Breast epithelium (tissue), 4 donors: ENCODE data around the gene ARNT2. TPM values are rescaled to one million over a fixed set of nuclear protein-coding genes. Genes with fewer than 3 reads are reported as not detected.

Source experiments
- DNase-seq, 2 donors: peaks; one replicate each; pipeline ENCODE4 v3.0.0-alpha.2; 2019; ENCODE audit warnings: low spot score in 2 of 2
- H3K27ac ChIP-seq, 2 donors: fragments of 200-600 bp; sonication (generic) in 1 of 2; one replicate each; pipeline ENCODE4 v1.5.1; 2016 to 2019; ENCODE audit warnings: mild to moderate bottlenecking in 1 of 2
- H3K27me3 ChIP-seq, 2 donors: fragments of 200-600 bp; sonication (generic) in 1 of 2; one replicate each; pipeline versions ENCODE4 v1.5.1 to v1.6.0; 2017 to 2019; ENCODE audit warnings: control low read depth in 1 of 2, mild to moderate bottlenecking in 1 of 2
- H3K36me3 ChIP-seq: fragments of 200-600 bp; one replicate; pipeline ENCODE4 v1.5.1; 2019
- H3K4me1 ChIP-seq, 2 donors: fragments of 200-600 bp; sonication (generic); one replicate each; pipeline ENCODE4 v1.5.1; 2016 to 2019; ENCODE audit warnings: control low read depth in 1 of 2
- H3K4me3 ChIP-seq, 3 donors: fragments of 200-600 bp; sonication (generic); 1 replicate in 2 of 3; 2 replicates in 1 of 3; pipeline ENCODE4 v1.5.1; 2016 to 2019; ENCODE audit warnings: mild to moderate bottlenecking in 3 of 3, moderate library complexity in 2 of 3
- H3K9me3 ChIP-seq, 2 donors: fragments of 200-600 bp; sonication (generic) in 1 of 2; one replicate each; pipeline ENCODE4 v1.5.1; 2016 to 2019; ENCODE audit warnings: control low read depth in 1 of 2
- POLR2A ChIP-seq: fragments of 450-650 bp; IDR thresholded peaks from one replicate; pipeline ENCODE4 v1.6.1; 2016; ENCODE audit warnings: antibody characterized with exemption, mild to moderate bottlenecking, moderate library complexity
- POLR2AphosphoS5 ChIP-seq, 3 donors: sonication (generic); formaldehyde crosslinking; IDR thresholded peaks; one replicate each; pipeline ENCODE4 v1.6.1; 2017; ENCODE audit warnings: antibody characterized with exemption in 3 of 3
- intact Hi-C: fragments of 100-400 bp; cut with DNase I; formaldehyde crosslinking; loops from one replicate; pipeline ENCODE4 v1.15.1; 2023; ENCODE audit warnings: low total_unique reads
- total RNA-seq, 3 donors: library from RNA; depleted of rRNA; stranded (reverse); fragments of >200 nt; gene quantifications; one replicate each; pipeline ENCODE4 v1.1.0, GENCODE V29; 2016
- TF ChIP-seq, protein P1 (sequence below), 3 donors: fragments of 450-650 bp; IDR thresholded peaks; one replicate each; pipeline ENCODE4 v1.5.1; 2016 to 2017; ENCODE audit warnings: antibody characterized with exemption in 3 of 3, mild to moderate bottlenecking in 3 of 3, moderate library complexity in 3 of 3

The ARNT2 gene
- total RNA-seq, 3 donors from 2014 or later, result 5.9 to 8.5 (median 7.0) TPM

DNA sequence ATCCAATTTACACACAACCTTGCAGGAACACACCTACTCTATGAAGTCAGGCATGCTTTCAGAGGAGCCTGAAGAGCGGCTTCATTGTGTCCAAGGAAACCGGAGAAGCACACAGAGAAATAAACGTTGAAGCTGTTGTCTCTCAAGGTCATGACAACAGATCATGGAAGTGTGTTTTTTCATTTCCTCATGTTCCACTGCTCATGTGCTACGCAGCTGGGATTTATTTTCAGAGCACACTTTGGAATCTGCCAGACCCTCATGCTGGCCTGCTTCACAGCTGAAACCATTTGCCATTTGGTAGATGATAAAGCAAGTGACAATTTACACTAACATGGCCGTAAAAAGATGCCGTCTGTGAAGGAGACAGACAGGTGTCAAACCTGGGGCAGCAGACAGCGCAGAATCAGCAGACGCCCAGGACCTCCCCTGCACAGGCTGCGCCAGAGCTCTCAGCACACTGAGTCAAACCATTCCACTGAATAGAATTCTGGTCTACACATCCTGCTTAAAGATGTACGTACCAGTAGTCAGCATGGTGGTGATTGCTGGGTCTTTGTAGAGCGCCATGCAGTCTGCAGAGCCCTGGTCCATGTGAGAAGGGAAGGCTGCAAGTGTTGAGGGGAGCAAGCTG, 99.3 kb downstream of the ARNT2 start:
- intact Hi-C loops, result no loop called here
- H3K27me3 ChIP-seq, result no peaks in the 10 kb centered on the region
- no peak overlapping the region for H3K4me3 ChIP-seq
- no peaks in the 10 kb centered on the region for H3K4me1 ChIP-seq
- peak overlapping the region; percentile 5 to 74 for H3K27ac ChIP-seq
- H3K36me3 ChIP-seq, result no peaks in the 10 kb centered on the region
- TF ChIP-seq POLR2AphosphoS5 (IDR thresholded peaks at IDR 0.05) (no peak), POLR2A (no peak)
- TF ChIP-seq, protein P1, sequence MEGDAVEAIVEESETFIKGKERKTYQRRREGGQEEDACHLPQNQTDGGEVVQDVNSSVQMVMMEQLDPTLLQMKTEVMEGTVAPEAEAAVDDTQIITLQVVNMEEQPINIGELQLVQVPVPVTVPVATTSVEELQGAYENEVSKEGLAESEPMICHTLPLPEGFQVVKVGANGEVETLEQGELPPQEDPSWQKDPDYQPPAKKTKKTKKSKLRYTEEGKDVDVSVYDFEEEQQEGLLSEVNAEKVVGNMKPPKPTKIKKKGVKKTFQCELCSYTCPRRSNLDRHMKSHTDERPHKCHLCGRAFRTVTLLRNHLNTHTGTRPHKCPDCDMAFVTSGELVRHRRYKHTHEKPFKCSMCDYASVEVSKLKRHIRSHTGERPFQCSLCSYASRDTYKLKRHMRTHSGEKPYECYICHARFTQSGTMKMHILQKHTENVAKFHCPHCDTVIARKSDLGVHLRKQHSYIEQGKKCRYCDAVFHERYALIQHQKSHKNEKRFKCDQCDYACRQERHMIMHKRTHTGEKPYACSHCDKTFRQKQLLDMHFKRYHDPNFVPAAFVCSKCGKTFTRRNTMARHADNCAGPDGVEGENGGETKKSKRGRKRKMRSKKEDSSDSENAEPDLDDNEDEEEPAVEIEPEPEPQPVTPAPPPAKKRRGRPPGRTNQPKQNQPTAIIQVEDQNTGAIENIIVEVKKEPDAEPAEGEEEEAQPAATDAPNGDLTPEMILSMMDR (IDR thresholded peaks at IDR 0.05), result no peak
- H3K9me3 ChIP-seq, result no peaks in the 10 kb centered on the region
- no peak for DNase-seq

DNA sequence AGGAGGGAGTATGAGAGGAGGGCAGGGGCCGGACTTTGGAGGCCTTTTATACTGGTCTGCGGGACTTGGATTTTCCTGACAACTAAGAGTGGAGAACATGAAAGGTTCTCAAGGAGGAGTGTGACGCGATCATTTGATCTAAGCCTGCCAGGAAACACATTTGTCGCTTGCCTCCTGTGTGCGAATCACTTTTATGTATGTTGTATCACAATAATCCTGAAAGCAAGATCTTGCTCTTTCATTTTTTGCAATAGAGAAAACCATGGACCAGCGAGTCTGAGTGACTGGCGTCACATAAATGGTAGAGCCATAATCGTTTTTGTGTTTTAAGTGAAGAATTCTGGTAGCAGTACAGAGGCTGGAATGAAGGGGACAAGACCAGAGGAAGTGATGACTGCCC, 100.7 kb downstream of the ARNT2 start:
- Histone ChIP-seq H3K4me1 (no peaks in the 10 kb centered on the region), H3K9me3 (no peaks in the 10 kb centered on the region), H3K4me3 (no peak overlapping the region), H3K36me3 (no peaks in the 10 kb centered on the region), H3K27me3 (no peaks in the 10 kb centered on the region), H3K27ac (no peak overlapping the region)
- intact Hi-C loops, result no loop called here
- no peak for DNase-seq
- TF ChIP-seq POLR2AphosphoS5 (IDR thresholded peaks at IDR 0.05) (no peak), POLR2A (no peak)
- TF ChIP-seq, protein P1 (IDR thresholded peaks at IDR 0.05), result no peak

- H3K4me3 ChIP-seq, result no peak overlapping the region
- no peaks in the 10 kb centered on the region for H3K36me3 ChIP-seq
- H3K27me3 ChIP-seq, result no peaks in the 10 kb centered on the region
- no peaks in the 10 kb centered on the region for H3K9me3 ChIP-seq
- no peak for TF ChIP-seq POLR2A
- TF ChIP-seq, protein P1 (IDR thresholded peaks at IDR 0.05), result no peak
- no peak for TF ChIP-seq POLR2AphosphoS5 (IDR thresholded peaks at IDR 0.05)
- no peaks in the 10 kb centered on the region for H3K4me1 ChIP-seq
- intact Hi-C loops, result no loop called here
- peak overlapping the region in 1 of 2 donors; percentile 25 for H3K27ac ChIP-seq
- DNase-seq, result no peak
Measured at GRCh38 chr15:80506286-80506893, 102.2 kb downstream of the ARNT2 start.

- H3K4me1 ChIP-seq, result no peaks in the 10 kb centered on the region
- H3K4me3 ChIP-seq, result no peak overlapping the region
- H3K9me3 ChIP-seq, result no peaks in the 10 kb centered on the region
- H3K27me3 ChIP-seq, result no peaks in the 10 kb centered on the region
- no peak for DNase-seq
- intact Hi-C loops, result no loop called here
- H3K36me3 ChIP-seq, result no peaks in the 10 kb centered on the region
- H3K27ac ChIP-seq, result peak overlapping the region in 1 of 2 donors; percentile 25
- TF ChIP-seq, protein P1 (IDR thresholded peaks at IDR 0.05), result no peak
- TF ChIP-seq POLR2AphosphoS5 (IDR thresholded peaks at IDR 0.05) (no peak), POLR2A (no peak)
Measured at GRCh38 chr15:80507131-80507530, 102.9 kb downstream of the ARNT2 start.

- Histone ChIP-seq H3K36me3 (no peaks in the 10 kb centered on the region), H3K4me3 (no peak overlapping the region), H3K27ac (peak overlapping the region; percentile 35 to 48), H3K4me1 (no peaks in the 10 kb centered on the region), H3K27me3 (no peaks in the 10 kb centered on the region), H3K9me3 (no peaks in the 10 kb centered on the region)
- intact Hi-C loops, result no loop called here
- TF ChIP-seq POLR2A (no peak), POLR2AphosphoS5 (IDR thresholded peaks at IDR 0.05) (peak in 2 of 3 donors; percentile 35 to 49)
- peak in 1 of 2 donors; percentile 48 for DNase-seq
Measured at GRCh38 chr15:80507638-80508316, 103.6 kb downstream of the ARNT2 start.
